IPS-11a (cell line): ENCODE results near the gene PEDS1.
"Not testable (repeated sequence)": the region's sequence is repeated elsewhere in the genome, so short reads cannot be mapped to it uniquely, and the experiment has no call there.

Experiments
- H3K4me3 ChIP-seq: one replicate; pipeline ENCODE4 v1.5.1; 2013; ENCODE audit warnings: low read depth, low read length, control low read depth

The PEDS1 gene

DNA sequence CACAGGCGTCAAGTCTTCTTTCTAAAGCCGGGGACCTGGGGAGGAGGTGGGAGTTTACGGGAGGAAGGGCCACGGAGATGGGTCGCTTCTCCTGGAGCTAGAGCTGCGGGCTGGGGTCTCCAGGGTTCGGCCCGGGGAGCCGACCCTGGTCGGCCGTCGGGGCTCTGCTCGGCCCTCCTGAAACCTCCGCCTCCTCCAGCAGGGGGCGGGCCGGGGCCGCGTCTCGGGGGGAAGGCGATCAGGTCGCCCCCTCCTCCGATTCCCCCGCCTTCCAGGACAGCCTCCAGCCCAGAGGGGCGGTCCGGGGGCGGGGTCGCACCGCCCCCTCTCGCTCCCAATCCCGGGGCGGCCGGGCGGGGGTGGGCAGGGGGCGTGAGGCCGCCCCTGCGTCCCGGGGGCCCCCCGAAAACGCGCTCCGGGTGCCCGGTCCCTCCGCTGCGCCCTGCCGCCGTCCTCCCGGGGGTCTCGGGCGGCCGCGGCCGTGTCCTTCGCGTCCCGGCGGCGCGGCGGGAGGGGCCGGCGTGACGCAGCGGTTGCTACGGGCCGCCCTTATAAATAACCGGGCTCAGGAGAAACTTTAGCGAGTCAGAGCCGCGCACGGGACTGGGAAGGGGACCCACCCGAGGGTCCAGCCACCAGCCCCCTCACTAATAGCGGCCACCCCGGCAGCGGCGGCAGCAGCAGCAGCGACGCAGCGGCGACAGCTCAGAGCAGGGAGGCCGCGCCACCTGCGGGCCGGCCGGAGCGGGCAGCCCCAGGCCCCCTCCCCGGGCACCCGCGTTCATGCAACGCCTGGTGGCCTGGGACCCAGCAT lies 36.9 kb upstream of the PEDS1 start, which contains the start of gene CEBPB:
TSS of gene CEBPB (plus strand) at position 580 of the 814 bp plus-strand sequence. CDS start at position 784, 204 bp downstream.
- H3K4me3 ChIP-seq, result peak within 1 kb of the TSS; percentile 97

DNA sequence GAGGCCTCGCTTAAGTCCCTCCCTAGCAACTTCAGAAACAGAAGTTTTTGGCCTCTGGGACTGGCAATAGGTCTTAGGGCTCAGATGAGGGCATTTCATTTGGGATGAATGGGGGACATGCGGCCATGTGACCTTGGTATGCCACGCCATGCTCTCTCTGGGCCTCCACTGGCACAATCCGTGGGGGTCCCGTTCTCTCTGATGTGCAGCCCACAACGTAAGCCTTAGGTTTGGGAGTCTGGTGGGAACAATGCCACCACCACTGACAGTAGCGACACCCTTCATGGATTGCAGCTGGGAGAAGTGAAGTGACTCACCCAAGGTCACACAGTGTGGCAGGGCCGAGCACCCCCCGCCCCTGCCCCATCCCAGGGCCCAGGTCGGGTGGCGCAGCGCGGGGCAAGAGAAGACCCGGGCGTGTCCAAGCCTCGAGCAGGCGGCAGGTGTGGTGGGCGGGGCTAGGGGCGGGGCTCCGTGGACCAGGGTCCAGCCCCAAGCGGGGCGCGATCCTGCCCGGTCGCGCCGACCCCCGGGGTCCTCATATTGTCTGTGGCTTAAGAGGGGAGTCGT lies 36.2 kb upstream of the PEDS1 start:
- H3K4me3 ChIP-seq, result peak overlapping the region; percentile 28

DNA sequence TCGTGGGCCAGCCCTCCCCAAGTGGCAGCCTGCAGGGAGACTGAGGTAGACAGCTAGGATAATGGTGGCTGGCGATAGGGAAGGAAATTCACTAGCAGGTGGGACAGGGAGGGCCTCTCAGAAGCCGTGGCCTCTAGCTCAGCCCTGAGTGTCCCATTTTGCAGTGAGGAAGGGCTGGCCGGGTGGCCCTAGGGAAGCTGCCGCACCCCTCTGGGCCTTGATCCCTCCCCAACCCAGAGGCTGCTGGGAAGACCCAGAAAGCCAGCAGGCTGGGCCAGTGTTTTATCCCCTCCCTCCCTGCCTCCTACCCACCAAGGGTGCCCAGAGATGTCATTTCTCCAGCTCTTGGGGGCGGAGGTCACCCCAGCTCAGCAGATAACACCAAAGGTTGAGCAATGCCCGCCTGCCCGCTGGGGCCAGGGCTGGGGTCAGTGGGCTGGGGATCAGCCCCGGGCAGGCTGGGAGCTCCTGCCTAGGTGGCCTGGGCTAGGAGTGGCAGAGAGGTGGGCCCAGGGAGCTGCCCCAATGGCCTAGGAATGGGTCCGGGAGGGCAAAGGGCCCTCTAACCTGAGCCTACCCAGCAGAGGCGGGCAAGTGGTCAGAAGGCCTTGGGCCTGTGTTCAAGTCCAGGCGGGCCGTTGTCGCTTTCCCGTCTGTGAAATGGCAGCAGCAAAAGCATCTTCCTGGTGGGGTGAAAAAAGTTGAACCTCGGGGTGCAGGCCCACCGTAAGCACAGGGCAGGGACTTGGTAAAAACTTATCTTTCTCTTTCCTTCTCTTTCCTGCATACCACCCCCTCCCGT lies 35.6 kb upstream of the PEDS1 start:
- no peak overlapping the region for H3K4me3 ChIP-seq

- H3K4me3 ChIP-seq, result no peak overlapping the region
Measured at GRCh38 chr20:50188287-50188688, 34.8 kb upstream of the PEDS1 start.

DNA sequence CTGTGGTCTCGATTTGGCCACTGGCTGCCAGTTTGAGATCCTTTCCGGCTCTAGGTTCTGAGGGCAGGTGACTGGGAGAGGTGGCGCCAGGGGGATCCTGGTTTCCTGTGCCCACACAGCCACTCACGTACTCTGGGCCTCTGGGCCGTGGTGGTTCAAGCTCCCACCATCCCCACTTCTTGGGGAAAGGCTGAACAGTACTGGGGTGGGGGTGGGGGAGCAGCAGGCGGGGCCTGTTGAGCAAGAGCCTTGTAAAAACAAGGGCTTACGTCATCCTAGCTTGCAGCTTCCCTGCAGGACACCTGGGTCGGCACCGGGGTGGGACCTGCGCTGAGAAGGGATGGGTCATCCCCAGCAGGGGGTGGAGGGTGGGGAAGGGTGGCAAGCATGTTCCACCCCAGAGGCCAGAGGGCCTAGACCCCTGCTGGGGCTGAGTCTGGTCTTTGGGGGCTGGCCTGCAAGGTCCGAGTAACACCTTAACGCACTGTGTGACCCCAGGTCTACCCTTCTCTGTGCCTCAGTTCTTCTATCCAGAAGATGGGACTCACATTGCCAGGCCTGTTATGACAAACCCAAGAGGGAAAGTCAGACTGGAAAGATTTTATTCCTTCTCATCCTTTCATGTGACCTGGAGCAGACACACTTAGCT lies 34.0 kb upstream of the PEDS1 start:
- H3K4me3 ChIP-seq, result no peak overlapping the region

DNA sequence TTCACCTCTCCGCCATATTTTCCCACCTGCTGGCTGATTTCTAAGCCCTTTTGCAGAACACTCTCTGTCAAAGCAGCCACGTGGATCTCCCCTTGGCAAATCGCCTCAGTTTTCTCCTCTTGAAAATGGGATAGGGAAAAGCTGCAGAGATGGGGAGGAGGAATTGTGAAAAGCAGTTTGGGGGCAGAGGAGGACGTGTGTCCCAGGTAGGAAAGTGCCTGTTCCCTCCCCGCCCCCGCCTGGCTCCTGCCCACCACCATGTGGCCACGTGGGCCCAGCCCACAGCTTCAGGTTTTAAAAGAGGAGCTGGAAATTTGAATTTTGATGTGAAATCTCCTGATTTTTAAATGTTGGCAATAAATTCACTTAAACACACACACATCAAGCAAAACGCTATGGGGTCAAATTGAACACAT lies 33.5 kb upstream of the PEDS1 start:
- no peak overlapping the region for H3K4me3 ChIP-seq

- no peak overlapping the region for H3K4me3 ChIP-seq
Measured at GRCh38 chr20:50186151-50186885, 32.8 kb upstream of the PEDS1 start.

DNA sequence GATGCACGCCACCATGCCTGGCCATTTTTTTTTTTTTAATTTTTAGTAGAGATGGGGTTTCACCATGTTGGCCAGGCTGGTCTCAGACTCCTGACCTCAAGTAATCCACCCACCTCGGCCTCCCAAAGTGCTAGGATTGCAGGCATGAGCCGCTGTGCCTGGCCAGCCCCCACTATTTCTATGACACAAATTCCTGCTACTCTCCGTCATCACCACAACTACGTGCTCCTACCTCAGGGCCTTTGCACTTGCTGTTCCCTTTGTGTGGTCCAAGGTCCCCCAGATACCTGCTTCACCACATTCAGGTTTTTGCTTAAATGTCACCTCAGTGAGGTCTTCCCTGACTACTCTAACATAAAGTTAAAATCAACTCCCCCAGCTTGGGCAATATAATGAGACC lies 31.9 kb upstream of the PEDS1 start:
- no peak overlapping the region for H3K4me3 ChIP-seq

DNA sequence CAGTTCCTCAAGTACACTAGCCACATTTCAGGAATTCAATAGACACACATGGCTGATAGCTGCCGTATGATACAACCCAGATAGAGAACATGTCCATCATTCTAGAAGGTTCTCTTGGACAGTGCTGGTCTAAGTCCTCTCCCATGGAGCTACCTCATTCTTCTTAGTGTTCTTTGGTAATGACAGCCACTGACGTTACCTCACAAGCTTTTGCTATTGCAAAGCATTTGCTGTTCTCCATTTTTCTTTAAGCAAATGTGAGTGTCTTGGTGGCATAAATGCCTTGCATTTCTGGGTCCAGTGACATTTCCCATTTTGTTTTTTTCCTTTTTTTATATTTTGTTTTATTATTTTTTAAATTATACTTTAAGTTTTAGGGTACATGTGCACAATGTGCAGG lies 28.8 kb upstream of the PEDS1 start:
- no peak overlapping the region for H3K4me3 ChIP-seq

- no peak overlapping the region for H3K4me3 ChIP-seq
Measured at GRCh38 chr20:50181344-50181743, 27.8 kb upstream of the PEDS1 start.

GRCh38 chr20:50178672-50179071 lies 25.1 kb upstream of the PEDS1 start:
- H3K4me3 ChIP-seq, result not testable (repeated sequence)

- no peak overlapping the region for H3K4me3 ChIP-seq
Measured at GRCh38 chr20:50175938-50176933, 22.7 kb upstream of the PEDS1 start.

DNA sequence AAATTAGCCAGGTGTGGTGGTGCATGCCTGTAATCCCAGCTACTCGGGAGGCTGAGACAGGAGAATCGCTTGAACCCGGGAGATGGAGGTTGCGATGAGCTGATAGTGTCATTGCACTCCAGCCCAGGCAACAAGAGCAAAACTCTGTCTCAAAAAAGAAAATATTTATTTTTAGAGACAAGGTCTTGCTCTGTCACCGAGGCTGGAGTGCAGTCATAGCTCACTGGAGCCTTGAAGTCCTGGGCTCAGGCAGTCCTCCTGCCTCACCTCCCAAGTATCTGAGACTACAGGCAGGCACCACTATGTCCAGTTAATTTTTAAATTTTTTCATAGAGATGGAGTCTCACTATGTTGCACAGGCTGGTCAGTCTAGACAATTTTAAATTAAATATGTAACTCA lies 20.9 kb upstream of the PEDS1 start:
- no peak overlapping the region for H3K4me3 ChIP-seq

DNA sequence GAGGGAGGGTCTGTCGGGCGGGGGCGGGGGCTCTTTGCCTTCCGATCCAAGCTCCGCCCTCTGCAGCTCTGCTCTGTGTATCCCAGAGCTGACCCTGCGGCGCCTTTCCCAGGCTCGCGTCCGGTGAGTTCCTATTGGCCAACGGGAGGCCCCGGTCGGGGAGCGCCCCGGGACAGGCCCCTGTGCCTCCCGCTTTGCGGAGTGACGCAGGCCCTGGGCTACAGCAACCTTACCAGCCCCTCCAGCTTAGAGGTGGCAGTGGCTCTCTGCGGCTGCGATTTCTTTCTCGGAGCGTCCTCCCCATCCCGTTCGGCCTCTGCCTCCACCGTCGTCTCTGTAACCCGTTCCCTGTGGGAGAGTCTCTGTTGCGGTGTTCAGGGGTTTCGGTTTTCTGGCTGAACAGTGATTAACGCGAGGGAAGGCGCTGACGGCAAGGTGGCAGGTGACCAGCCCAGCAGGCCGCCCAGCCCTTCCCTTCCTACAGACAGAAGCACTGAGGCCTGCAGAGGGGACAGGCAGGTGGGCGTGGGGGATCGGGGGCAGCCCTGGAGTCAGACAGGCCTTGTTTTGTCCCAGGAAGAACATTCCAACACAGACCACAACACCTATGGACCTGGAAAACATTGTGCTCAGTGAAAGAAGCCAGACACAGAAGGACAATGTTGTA lies 19.0 kb upstream of the PEDS1 start:
- peak overlapping the region; percentile 50 for H3K4me3 ChIP-seq

DNA sequence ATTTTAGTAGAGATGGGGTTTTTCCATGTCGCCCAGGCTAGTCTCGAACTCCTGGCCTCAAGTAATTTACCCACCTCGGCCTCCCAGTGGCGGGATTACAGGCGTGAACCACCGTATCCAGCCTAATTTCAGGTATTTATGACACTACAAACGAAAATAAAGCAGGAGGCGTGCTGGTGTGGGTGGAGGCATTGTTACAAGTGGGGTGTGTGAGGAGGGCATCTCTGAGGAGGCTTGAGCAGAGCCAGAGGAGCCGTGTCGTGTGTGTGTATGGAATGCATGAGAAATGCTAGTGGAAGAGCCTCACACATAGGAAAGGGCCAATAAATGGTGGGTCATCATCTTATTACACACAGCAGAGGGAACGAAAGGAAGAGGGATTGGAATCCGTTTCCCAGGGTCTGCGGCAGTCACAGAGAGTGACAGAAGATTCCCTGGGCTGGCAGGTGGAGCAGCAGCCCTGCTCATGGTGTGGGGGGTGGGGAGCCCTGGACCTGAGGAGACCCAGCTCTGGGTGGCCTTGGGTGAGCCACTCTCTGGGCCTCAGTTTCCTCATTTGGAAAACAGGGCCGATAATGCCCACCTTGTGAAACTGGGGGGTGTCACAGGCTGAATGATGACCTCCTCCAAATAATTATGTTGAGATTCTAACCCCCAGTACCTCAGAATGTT lies 17.2 kb upstream of the PEDS1 start:
- no peak overlapping the region for H3K4me3 ChIP-seq

DNA sequence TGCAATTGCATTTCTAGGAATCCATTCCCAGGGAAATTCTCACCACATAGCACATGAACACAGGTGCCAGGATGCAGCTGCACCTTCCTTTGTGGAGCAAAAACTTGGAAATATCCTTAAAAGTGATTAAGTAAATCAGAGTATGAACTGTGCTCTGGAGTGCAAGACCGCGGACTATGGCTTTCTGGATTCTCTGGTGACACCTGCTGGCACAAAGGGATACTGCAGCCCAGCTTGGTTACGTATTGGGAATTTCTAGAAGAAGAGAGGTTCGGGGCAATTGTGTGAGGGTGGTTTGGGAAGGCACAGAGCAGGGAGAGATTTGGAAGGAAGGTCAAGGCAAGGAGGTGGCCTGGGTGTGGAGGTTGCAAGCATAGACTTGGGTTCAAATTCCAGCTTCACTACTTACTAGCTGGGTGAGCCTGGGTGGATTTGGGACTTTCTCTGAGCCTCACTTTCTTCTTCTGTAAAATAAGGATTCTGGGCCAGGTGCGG lies 15.9 kb upstream of the PEDS1 start:
- no peak overlapping the region for H3K4me3 ChIP-seq

DNA sequence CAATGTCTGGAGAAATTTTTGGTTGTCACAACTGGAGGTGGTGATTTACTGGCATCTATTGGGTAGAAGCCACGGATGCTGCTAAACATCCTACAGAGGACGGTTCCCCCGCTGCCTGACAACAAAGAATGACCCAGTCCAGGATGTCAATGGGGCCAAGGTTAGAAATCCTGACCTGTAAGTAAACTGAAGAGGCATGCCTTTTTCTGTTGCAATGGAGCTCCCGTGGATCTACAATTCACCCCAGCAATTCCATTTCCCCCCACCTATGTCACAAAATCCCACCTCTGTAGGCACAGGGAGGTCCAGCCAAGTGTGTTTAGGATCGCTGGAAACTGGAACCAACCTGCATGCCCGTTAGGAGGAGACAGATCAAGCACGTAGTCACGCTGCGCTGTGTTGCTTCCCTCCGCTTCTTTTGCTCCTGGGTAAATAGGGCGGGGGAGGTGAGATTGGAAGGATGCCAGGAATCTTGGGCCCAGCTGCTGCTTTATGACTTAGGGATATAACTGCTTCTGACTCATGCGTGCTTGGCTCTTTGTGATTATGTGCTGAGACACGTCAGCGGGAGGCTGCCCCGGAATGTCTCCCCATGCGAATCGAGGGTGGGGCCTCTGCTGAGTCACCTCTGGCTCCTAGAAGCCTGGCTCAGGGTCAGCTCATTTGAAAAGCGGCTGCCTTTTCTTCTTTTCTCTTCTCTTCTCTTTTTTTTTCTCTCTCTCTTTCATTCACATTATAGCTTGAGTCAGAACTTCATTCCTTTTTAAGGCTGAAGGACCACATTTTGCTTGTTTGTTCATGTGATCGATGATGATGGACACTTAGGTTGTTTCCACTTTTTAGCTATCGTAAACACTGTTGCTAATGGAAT lies 12.4 kb upstream of the PEDS1 start:
- peak overlapping the region; percentile 5 for H3K4me3 ChIP-seq
